ENCODE measurements around the gene ADAMTSL4.

DNA sequence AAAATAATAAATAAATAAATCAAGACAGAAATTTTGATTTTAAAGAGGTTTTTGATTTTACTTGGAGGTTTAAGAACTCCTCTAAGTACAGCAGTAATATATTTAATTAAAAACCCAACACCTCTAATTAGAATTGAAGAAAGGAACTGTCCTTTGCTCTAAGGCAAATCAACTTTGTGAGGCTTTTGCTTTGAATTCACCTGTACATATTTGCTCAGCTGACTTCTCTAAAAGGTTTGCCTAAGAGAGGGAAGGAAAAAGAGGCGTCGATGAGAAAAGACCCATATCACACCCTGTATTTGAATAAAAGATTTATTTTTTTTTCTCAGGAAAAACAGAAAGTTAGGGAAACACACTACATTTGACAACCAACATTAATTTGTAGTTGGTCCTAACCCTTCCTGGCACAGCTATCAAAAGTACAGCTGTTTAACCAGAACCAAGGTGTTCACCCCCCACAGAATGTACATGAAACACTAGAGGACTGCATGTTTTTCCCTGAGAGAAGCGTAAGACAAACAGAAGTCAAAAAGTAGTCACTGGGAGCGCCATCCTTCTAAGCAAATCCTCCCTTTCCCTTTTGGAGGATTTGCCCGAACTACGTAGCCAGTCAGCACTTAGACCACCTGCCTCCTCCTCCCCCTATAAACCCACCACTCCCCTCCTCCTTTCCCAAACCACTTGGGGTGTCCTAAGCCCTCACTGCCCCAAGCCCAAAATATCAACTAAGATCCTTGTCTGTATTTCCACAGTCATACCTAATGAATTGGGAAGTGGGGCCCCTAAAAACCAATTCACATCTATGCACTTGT lies 25.3 kb downstream of the ADAMTSL4 start:
- TF ChIP-seq, protein P1, sequence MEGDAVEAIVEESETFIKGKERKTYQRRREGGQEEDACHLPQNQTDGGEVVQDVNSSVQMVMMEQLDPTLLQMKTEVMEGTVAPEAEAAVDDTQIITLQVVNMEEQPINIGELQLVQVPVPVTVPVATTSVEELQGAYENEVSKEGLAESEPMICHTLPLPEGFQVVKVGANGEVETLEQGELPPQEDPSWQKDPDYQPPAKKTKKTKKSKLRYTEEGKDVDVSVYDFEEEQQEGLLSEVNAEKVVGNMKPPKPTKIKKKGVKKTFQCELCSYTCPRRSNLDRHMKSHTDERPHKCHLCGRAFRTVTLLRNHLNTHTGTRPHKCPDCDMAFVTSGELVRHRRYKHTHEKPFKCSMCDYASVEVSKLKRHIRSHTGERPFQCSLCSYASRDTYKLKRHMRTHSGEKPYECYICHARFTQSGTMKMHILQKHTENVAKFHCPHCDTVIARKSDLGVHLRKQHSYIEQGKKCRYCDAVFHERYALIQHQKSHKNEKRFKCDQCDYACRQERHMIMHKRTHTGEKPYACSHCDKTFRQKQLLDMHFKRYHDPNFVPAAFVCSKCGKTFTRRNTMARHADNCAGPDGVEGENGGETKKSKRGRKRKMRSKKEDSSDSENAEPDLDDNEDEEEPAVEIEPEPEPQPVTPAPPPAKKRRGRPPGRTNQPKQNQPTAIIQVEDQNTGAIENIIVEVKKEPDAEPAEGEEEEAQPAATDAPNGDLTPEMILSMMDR (conservative IDR thresholded peaks at IDR 0.05 in 1 of 2, IDR thresholded peaks at IDR 0.05 in 1 of 2; ENCODE audit: low read depth in 1 of 2, low read length in 2 of 2), result no peak
- TF ChIP-seq EZH2 (IDR thresholded peaks at IDR 0.05; ENCODE audit: low read length, missing control alignments), result no peak

All from fibroblast of lung (primary cell).